Stimulated activated CD4-positive, alpha-beta T cell treated with anti-CD3 and anti-CD28 coated beads, Interleukin-12 subunit alpha, Interleukin-12 subunit beta, amount 100 ng/mL, for 24 hours (primary cell): ENCODE measurements around the gene SNX32.
"Not testable (repeated sequence)": the region's sequence is repeated elsewhere in the genome, so short reads cannot be mapped to it uniquely, and the experiment has no call there.

Source experiments
- DNase-seq, 2 experiments: peaks; one replicate each; pipeline ENCODE4 v3.0.0-alpha.2; 2020; ENCODE audit warnings: low read depth in 2 of 2

Gene SNX32

GRCh38 chr11:65885231-65885630 is 51.5 kb downstream of the SNX32 start:
- DNase-seq, result no peak

DNA sequence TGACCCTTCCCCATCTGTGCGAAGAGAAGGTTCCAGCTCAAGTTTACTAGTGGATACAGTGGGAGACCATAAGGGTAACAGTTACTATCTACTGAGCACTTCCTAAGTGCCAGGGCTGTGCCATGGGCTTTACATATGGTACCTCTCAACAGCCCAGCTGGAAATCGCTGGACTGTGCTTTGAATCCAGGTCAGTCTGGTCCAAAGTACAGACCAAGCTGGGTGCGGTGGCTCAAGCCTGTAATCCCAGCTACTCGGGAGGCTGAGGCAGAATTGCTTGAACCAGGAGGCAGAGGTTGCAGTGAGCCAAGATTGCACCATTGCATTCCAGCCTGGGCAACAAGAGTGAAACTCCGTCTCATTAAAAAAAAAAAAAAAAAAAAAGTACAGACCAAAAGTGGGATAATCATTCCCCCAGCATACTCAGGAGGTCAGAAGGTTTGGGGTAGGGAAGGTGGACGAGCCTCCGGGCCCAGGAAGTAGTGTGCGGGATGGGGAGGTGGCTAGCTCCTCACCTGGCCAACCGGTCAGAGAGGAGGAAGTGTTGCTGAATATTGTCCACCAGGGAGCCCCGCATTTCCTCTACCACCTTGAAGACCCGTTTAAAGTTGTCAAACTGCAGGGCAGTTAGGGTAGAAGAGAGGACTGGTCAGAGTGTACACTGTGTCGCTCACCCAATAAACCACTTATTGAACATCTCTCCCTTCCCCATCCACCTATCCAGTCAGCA is 52.2 kb downstream of the SNX32 start:
- no peak for DNase-seq

DNA sequence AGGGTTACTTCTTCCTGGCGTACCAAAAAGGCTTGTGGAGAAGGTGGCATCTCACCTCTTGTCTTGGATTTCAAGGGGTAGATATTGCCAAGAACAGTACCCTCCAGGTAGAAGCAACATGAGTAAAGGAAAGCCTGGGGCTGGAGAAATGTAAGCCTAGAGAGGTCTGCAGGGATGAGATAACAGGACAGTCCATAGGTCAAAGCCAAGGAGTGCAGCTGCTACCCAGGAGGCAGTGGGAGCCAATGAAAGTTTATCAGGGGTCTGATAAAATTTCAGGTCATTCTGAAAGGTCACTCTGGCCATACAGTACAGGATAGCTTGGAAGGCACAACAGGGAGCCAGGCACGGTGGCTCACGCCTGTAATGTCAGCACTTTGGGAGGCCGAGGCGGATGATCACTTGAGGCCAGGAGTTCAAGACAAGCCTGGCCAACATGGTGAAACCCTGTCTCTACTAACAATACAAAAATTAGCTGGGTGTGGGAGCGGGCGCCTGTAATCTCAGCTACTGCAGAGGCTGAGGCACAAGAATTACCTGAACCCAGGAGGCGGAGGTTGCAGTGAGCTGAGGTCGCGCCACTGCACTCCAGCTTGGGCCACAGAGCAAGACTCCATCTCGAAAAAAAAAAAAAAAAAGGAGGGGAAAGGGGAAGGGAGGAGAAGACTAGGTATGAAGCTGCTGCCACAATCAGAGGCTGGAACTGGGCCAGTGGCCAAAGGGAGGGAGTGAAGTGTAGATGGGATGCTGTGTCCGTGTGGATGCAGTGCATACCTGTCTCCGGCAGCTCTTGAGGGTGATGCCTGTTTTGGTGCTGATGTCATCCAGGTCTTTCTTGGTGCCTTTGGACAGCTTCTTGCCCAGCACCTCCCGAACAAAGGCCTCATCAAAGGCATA is 53.3 kb downstream of the SNX32 start:
- DNase-seq, result no peak

DNA sequence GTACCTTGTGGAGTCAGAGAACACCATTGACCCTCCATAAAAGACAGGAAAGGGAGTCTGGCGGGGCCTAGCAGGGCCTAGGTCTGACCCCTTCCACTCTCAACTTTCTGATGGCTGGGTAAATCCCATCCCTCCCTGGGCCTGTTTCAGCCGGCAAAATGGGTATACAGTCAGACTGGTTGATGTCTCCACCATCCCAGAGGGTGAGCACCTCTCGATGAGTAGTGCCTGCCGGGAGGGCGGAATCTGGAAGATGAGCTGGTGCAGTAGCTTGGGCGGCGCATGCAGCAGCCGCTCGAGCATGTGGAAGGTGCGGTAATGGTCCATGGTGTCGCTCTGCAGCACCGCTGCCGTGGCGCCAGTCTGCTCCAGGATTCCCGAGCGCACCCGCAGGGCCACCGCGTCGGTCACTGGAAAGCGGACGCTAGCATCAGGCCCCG is 54.0 kb downstream of the SNX32 start:
- no peak for DNase-seq

DNA sequence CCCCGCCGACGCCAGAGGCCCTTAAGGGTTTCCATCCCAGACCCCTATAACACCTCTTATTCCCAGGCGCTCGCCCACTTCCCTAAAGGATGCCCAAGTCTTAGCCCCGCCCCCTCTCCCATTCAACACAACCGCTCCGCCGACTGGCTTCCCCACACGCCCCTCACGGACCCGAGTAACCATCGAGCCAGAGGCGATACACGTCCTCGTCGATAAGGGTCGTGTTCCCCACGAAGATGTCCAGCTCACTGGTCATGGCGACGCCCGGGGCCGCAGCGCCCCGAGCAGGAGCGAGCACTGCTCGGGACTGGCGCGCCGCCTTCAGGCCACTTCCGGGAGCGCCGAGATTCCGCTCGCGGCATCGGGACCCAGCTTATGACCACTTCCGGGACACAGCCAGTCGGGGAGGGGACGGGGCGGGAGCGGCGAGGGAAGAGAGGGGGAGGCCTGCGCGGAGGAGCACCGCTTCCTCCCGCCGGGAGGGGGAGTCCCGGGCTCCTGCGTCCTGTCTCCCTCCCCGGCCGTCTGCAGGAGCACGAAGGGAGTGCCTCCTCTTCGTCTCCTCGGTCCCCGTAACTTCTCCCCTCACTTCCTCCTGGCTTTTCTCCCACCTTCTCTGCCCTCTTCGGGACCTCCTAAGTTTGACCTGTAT is 54.5 kb downstream of the SNX32 start, which contains the start of gene FIBP:
Gene FIBP (minus strand): TSS at position 309 of the 652 bp plus-strand sequence. CDS start 53 bp downstream, at position 256.
- peak; percentile 90 to 96 for DNase-seq

GRCh38 chr11:65890324-65891218 is 56.8 kb downstream of the SNX32 start, which contains the start of gene CCDC85B:
TSS of gene CCDC85B (plus strand) at chr11:65890673. CDS start at chr11:65890784, 111 bp downstream.
- DNase-seq, result peak; percentile 98 to 99

- DNase-seq, result peak in 1 of 2 experiments; percentile 42
These were observed 57.7 kb downstream of the SNX32 start for GRCh38 chr11:65891219-65892136.

DNA sequence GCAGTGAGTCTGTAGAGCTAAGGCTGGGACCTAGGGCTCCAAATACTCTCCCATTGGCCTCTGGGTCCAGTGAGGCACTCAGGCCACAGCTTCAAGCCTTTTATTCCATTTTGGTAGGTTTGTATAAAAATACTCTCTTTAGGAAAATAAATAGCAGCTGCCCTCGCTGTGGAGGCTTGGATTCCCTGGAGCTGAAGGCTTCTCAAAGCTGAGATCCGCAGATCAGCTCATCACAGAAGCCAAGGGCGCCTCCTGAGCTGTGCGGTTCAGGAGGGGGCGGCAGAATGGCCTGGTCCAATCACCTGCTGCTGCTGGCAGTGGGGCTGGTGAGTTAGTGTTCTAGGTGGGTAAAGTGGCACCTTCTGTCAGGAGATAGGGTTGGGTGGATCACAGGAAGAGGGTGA is 58.4 kb downstream of the SNX32 start:
- not testable (repeated sequence) for DNase-seq

DNA sequence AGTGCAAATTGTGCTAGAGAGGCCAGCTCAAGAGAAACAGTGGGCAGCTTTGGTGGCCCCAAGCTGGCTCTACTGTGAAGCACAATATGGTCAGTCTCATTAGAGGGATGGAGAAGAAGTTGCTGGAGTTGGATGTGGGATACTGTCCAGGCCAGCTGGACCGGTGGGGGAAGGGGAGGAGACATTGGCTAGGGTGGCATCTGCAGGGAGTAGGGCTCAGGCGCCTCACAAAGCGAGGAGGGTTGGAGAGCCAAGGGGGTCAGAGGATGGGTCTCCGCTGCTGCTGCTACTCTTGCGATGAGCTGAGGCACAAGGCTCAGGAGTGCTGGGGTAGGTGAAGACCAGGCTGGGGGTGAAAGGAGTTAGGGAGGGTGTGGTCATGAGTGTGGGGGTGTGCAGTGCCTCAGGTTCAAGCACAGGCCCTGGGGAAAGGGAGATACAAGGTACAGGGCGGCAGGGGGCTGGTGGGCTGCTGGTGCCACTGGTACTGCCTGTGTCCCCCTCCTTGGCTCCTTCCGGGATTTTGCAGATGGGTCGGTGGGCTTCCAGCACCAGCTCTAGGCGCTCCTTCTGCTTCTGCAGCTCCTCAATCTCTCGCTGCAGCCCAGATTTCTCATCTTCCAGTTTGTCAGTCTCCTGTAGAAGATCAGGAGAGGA is 59.0 kb downstream of the SNX32 start:
- no peak for DNase-seq

- DNase-seq, result no peak
These were observed 60.4 kb downstream of the SNX32 start for GRCh38 chr11:65894034-65894591.

DNA sequence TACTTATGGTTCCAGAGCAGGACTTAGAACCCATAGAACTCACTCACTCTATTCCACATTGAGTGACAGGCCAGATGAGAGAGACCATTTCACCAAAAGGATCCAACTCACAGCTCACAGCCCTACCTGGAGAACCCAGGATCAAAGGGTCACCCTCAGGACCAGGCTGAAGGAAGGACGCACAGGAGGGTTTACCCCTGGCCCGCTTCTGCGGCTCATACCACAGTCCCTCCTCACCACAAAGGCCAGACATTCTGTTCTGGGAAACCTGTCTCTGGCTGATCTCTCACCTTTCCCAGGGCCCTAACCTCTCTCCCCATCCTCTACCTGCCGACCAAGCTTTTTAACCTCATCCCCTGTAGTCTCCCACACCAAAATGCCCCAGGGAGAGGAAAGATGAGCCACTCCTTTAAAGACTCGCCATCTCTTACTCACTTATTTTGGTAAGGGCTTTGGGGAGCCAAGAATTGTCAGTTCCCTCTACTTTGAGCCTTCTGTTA is 61.8 kb downstream of the SNX32 start:
- no peak for DNase-seq

DNA sequence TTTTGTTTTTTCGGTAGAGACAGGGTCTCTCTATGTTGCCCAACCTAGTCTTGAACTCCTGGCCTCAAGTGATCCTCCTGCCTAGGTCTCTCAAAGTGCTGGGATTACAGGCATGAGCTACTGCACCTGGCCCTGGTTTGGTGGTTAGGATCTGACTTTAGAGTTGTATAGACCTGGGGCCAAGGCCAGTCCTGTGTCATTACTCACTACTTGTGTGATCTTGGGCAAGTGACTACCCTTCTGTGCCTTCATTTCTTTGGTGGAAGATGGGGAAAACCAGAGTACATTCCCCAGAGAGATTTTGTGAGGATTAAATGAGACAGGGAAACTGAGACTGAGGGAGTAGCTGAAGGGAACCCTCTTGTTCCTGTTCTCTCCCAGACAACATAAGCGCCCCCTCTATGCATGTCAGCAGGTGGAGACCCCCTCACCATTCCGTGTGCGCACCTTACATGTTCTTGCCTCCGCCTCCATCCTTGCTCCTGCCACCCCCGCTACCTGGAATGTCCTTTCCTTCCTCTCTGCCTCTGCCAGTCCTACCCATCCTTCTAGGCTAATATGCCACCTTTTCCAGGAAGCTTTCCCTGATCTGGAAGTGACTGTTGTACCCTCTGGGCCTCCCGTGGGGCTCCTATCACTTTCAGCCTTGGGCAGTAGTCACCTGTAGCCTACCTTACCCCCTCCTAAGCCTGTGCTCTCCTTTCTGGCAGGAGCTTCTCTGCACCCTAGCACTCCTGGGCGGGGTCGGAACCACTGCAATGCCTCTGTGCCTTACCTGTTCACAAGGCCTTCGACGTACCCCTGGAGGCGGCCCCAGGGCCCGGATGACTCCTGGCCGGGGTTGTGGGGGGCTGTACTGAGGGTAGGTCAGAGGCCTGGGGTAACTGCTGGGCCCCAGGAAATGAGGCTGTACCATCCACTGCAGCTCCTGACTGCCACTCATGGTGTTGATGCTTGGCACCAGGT is 62.6 kb downstream of the SNX32 start:
- DNase-seq, result no peak

GRCh38 chr11:65897020-65897471 is 63.3 kb downstream of the SNX32 start:
- DNase-seq, result no peak

GRCh38 chr11:65898656-65899355 is 65.0 kb downstream of the SNX32 start:
- DNase-seq, result no peak

DNA sequence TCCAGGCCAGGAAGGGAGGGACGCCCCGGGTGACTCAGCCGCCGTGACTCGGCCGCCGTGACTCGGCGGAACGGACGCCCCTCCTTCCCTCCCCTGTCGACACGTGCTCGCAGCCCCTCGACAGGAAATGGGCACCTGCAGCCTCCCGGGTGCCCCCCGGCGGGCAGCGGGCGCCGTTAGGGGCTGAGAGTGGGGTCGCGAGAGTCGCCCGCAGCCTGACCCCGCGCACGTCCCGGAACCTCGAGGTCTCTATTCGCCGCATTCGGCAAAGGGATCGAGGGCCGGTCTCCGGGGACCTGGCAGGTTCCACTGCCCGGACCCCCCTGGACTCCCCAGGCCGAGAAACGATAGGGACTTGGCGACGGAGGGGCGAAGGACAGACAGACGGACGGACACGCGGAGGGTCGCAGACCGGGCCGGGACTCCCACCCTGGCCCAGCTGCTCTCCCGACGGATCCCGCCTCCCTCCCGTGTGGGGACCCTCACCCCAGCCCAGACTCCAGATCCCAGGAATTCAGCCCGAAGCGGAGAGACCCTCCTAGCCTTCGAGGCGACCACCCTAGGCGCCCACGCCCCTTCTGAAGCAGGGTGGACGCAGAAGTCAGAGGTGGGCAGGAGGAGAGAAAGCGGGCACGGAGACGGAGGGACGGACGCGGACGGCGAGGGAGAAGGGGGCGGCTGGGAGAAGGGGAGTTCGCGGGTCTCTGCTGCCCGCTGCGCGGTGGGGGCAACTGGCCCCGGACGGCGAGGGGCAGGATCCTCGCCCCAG is 65.8 kb downstream of the SNX32 start:
- DNase-seq, result peak; percentile 63 to 71
